ENCODE data around the gene SPATA12. TPM values are rescaled to one million over a fixed set of nuclear protein-coding genes. Genes with fewer than 3 reads are reported as not detected.

SPATA12 gene
- total RNA-seq, 1 donor from 2014 or later = not detected

DNA sequence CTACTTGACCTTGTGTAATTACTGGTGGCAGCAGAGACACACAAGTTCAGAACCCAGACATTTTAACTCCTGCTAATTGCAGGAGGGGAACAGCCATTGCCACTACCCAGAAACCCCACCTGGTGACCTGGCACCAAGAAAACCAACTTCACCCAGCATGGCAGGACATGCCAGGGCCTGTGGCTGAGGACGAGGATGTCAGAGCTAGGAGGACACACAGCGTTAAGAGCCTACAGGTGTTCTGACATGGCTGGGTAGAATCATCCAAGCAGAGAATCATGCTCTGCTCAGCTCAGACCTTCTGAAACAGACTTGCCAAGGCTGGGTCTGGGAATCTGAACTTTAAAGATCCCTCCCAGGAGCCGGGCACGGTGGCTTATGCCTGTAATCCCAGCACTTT is 11.7 kb upstream of the SPATA12 start:
- no peaks in the 10 kb centered on the region for H3K9me3 Mint-ChIP-seq
- POLR2A ChIA-PET = no interaction called here
- H3K4me1 Mint-ChIP-seq = peaks cover 2% of the 10 kb centered on the region
- TF ChIP-seq, protein P1, sequence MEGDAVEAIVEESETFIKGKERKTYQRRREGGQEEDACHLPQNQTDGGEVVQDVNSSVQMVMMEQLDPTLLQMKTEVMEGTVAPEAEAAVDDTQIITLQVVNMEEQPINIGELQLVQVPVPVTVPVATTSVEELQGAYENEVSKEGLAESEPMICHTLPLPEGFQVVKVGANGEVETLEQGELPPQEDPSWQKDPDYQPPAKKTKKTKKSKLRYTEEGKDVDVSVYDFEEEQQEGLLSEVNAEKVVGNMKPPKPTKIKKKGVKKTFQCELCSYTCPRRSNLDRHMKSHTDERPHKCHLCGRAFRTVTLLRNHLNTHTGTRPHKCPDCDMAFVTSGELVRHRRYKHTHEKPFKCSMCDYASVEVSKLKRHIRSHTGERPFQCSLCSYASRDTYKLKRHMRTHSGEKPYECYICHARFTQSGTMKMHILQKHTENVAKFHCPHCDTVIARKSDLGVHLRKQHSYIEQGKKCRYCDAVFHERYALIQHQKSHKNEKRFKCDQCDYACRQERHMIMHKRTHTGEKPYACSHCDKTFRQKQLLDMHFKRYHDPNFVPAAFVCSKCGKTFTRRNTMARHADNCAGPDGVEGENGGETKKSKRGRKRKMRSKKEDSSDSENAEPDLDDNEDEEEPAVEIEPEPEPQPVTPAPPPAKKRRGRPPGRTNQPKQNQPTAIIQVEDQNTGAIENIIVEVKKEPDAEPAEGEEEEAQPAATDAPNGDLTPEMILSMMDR (IDR thresholded peaks at IDR 0.05) = no peak
- peaks cover 17% of the 10 kb centered on the region for H3K27me3 Mint-ChIP-seq
- CTCF ChIA-PET = no interaction called here
- H3K27ac Mint-ChIP-seq = no peak overlapping the region
- intact Hi-C loops (cut with micrococcal nuclease) = no loop called here
- H3K36me3 Mint-ChIP-seq (ENCODE audit: low read depth) = no peaks in the 10 kb centered on the region
- no peak overlapping the region for H3K4me3 Mint-ChIP-seq
- DNase-seq (no peak), ATAC-seq (ENCODE audit: low read depth) (no peak)

DNA sequence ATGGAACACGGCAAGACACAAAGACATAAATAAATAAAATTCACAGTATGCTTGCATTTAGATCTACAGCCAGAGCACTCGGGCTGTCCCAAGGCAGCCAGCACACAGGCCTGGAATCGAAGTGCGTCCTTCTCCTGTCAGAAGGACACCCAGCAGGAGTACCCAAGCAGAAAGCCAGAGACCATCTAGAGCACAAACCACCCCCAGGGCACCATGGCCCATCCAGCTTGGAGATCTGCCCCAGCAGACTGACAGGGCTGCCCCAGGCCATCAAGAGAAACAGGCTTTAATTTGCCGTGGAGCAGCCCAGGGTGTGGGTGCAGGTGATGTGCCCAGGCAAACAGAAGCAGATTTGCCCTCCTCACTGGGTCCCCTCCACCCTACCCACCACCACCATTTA is 7.8 kb upstream of the SPATA12 start:
- TF ChIP-seq, protein P1 (IDR thresholded peaks at IDR 0.05) = no peak
- DNase-seq (no peak), ATAC-seq (ENCODE audit: low read depth) (no peak)
- CTCF ChIA-PET = no interaction called here
- H3K36me3 Mint-ChIP-seq (ENCODE audit: low read depth) = no peaks in the 10 kb centered on the region
- H3K4me1 Mint-ChIP-seq = peaks cover 2% of the 10 kb centered on the region
- no peaks in the 10 kb centered on the region for H3K9me3 Mint-ChIP-seq
- H3K27me3 Mint-ChIP-seq = peaks cover 30% of the 10 kb centered on the region
- intact Hi-C loops (cut with micrococcal nuclease) = no loop called here
- H3K4me3 Mint-ChIP-seq = no peak overlapping the region
- H3K27ac Mint-ChIP-seq = no peak overlapping the region
- POLR2A ChIA-PET = no interaction called here

DNA sequence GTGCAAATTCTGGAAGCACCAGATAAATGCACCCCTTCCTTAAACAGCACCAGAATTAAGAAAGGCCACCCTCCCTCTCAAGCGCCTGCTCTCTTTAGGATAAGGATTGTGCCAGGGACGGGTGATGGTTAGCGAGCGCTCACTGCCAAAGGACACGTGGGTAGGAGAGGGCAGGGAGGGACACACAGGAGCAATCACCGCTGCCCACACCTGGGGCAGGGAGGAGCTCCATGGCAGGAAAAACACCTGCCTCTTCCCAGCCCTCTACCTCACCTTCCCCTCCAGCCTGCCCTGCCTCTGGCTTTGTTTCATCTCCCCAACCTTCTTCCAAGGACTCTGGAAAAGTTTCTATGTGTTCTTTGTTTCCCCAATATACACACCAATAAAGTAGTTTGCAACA is 7.3 kb upstream of the SPATA12 start:
- H3K9me3 Mint-ChIP-seq = no peaks in the 10 kb centered on the region
- ChIA-PET POLR2A (no interaction called here), CTCF (no interaction called here)
- TF ChIP-seq, protein P1 (IDR thresholded peaks at IDR 0.05) = no peak
- no peak overlapping the region for H3K4me3 Mint-ChIP-seq
- DNase-seq (no peak), ATAC-seq (ENCODE audit: low read depth) (no peak)
- peaks cover 28% of the 10 kb centered on the region for H3K27me3 Mint-ChIP-seq
- intact Hi-C loops (cut with micrococcal nuclease) = no loop called here
- H3K4me1 Mint-ChIP-seq = peaks cover 2% of the 10 kb centered on the region
- H3K36me3 Mint-ChIP-seq (ENCODE audit: low read depth) = no peaks in the 10 kb centered on the region
- no peak overlapping the region for H3K27ac Mint-ChIP-seq

DNA sequence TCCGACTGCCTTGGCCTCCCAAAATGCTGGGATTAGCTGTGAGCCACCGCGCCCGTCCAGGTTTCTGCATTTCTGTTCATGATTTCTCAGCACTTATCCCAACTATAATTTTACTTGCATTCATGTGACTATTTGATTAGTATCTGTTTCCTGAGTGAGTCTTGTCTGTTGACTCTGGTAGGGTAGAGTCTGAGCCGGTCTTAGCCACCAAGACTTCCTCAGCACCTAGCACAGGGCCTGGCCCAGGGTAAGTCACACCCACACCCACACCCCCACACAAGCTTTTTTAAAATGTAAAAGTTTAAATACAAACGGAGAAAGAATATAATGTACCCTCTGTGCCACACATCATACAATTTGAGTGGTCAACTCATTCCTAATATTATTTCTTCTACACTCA is 3.1 kb upstream of the SPATA12 start:
- Mint-ChIP-seq H3K27me3 (peaks cover 36% of the 10 kb centered on the region), H3K27ac (no peak overlapping the region), H3K9me3 (no peaks in the 10 kb centered on the region), H3K4me1 (peaks cover 3% of the 10 kb centered on the region), H3K36me3 (ENCODE audit: low read depth) (no peaks in the 10 kb centered on the region), H3K4me3 (no peak overlapping the region)
- CTCF ChIA-PET = no interaction called here
- ATAC-seq (ENCODE audit: low read depth) (no peak), DNase-seq (no peak)
- POLR2A ChIA-PET = no interaction called here
- intact Hi-C loops (cut with micrococcal nuclease) = no loop called here
- TF ChIP-seq, protein P1 (IDR thresholded peaks at IDR 0.05) = no peak

DNA sequence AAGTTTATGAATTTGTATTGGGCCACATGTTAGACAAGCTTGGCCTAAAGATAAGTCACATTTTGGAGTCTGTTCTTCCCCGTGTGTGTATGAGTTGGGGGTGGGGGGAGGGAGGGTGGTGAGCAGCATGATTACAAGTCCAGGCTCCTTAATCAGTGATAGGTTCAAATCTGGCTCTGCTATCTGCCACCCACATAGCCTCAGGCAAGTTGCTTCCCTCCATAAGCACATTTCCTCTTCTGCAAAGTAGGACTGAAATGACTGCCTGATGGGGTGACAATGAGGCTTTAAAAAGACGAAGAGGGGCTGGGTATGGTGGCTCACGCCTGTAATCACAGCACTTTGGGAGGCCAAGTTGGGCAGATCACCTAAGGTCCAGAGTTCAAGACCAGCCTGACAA is 1.1 kb upstream of the SPATA12 start:
- Mint-ChIP-seq H3K9me3 (no peaks in the 10 kb centered on the region), H3K36me3 (ENCODE audit: low read depth) (no peaks in the 10 kb centered on the region), H3K4me3 (no peak overlapping the region), H3K27ac (no peak overlapping the region), H3K27me3 (peaks cover 42% of the 10 kb centered on the region), H3K4me1 (peaks cover 3% of the 10 kb centered on the region)
- ATAC-seq (ENCODE audit: low read depth) (peak; percentile 28), DNase-seq (no peak)
- ChIA-PET CTCF (no interaction called here), POLR2A (interaction anchor here (0.7 kb wide), 1 partner anchor 64 kb away, joined by 4 read pairs; no protein-coding TSS in a partner anchor)
- TF ChIP-seq, protein P1 (IDR thresholded peaks at IDR 0.05) = no peak
- intact Hi-C loops (cut with micrococcal nuclease) = no loop called here

All from activated B cell treated with CpG ODN at 0.5 μM for 24 hours (primary cell).